Coronary artery (tissue), 2 donors: ENCODE results near the gene DNAAF2.

Experiments used
- DNase-seq: peaks from one replicate; pipeline ENCODE4 v3.0.0-alpha.2; 2017; ENCODE audit warnings: low spot score
- H3K27ac ChIP-seq, 2 donors: fragments of 200-600 bp; sonication (generic); one replicate each; pipeline ENCODE4 v1.5.1; 2016 to 2019
- H3K4me3 ChIP-seq: fragments of 200-600 bp; sonication (generic); 2 replicates; pipeline ENCODE4 v1.5.1; 2016; ENCODE audit warnings: mild to moderate bottlenecking, moderate library complexity
- CTCF ChIP-seq: fragments of 200-600 bp; sonication (generic); IDR thresholded peaks from one replicate; pipeline ENCODE4 v1.5.1; 2019; ENCODE audit warnings: antibody characterized with exemption

The DNAAF2 gene

DNA sequence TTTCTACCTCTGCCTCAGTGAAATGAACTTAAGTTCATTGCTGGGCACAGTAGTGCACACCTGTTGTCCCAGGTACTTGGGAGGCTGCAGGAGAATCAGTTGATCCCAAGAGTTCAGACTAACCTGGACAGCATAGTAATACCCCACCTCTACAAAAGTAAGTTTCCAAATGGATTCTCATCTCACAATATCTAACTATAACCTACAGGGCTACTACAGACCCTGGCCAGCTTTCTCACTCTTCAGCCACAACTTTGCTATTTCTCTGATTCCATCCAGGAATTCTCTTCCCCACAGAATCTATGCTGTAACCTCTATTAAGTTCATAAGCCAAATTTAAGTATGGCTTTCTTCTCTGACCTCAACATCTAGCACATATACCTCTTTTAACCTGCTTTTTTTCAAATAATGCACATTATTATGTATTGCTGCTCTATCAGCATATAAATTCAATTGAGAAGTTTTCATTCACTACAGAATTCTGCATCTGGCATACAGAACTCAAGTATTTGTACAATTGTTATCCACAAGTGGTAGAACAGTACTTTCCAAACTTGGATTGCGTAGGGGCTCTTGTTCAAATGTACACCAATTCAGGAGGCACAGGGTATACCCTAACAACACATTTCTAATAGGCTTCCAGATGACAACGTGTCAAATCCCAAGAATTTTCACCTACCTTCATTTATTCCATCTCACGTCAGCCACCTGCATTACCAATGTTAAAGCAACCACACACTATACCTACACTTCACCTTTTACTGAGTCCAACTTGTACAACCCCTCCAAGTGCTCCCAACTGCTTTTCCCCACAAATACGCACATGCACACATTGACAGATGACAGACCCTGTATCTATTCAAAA is 52.7 kb downstream of the DNAAF2 start:
- no peak for DNase-seq
- H3K4me3 ChIP-seq: no peak overlapping the region
- no peak overlapping the region for H3K27ac ChIP-seq
- no peak for TF ChIP-seq CTCF

- no peak overlapping the region for H3K27ac ChIP-seq
- no peak for TF ChIP-seq CTCF
- H3K4me3 ChIP-seq: no peak overlapping the region
- DNase-seq: no peak
Observed at GRCh38 chr14:49581209-49582112, 53.6 kb downstream of the DNAAF2 start.

DNA sequence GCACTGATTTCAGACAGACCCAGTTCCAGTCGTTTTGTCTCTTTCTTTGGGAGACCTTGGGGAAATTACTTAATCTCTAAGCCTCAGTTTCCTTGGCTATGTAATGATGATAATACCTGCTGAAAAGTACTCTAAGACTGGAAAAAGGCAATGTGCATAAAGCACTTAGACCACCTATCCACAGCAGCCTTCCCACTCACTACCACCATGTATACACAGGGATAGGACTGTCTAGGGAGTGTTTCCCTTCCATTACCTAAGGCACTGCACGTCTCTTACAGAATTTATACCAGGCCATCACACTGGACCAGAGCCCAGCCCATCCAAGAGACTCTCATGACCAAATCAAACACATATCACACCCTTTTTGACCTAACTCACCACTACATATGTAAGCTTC is 55.2 kb downstream of the DNAAF2 start:
- DNase-seq: no peak
- Histone ChIP-seq H3K4me3 (no peak overlapping the region), H3K27ac (no peak overlapping the region)
- no peak for TF ChIP-seq CTCF

- no peak overlapping the region for H3K27ac ChIP-seq
- DNase-seq: no peak
- H3K4me3 ChIP-seq: no peak overlapping the region
- no peak for TF ChIP-seq CTCF
Observed at GRCh38 chr14:49578141-49578540, 56.9 kb downstream of the DNAAF2 start.
